A172 (cell line): Measurements from ENCODE around the gene SUPT5H. TPM values are rescaled to one million over a fixed set of nuclear protein-coding genes. Genes with fewer than 3 reads are reported as not detected.

ENCODE experiments used
- DNase-seq: peaks from one replicate; pipeline ENCODE4 v3.0.0-alpha.2; 2015; ENCODE audit warnings: low spot score
- total RNA-seq: library from RNA; depleted of rRNA; stranded (reverse); fragments of >200 nt; shearing (Covaris generic); gene quantifications from 2 replicates; pipeline ENCODE4 v1.2.3, GENCODE V29; 2014

The SUPT5H gene
- total RNA-seq, 1 experiment from 2014 or later = 101 TPM

- DNase-seq = peak; percentile 31
Measured at GRCh38 chr19:39409208-39410016, 36.0 kb upstream of the SUPT5H start.

GRCh38 chr19:39410017-39410830 lies 35.2 kb upstream of the SUPT5H start:
- DNase-seq = no peak

GRCh38 chr19:39410831-39411080 lies 34.6 kb upstream of the SUPT5H start:
- DNase-seq = no peak

- DNase-seq = no peak
Measured at GRCh38 chr19:39411081-39411831, 34.1 kb upstream of the SUPT5H start.

- peak; percentile 93 for DNase-seq
Measured at GRCh38 chr19:39411832-39412099, 33.6 kb upstream of the SUPT5H start.

- peak; percentile 99 for DNase-seq
Measured at GRCh38 chr19:39412100-39412866, 33.1 kb upstream of the SUPT5H start, which contains the start of gene PLEKHG2. TSS of gene PLEKHG2 (plus strand) at chr19:39412669. CDS start at chr19:39414087, 1,418 bp downstream.

GRCh38 chr19:39412867-39413271 lies 32.5 kb upstream of the SUPT5H start:
- no peak for DNase-seq

- DNase-seq = peak; percentile 31
Measured at GRCh38 chr19:39413272-39413910, 32.0 kb upstream of the SUPT5H start.

GRCh38 chr19:39413911-39414608 lies 31.3 kb upstream of the SUPT5H start:
- peak; percentile 35 for DNase-seq

- DNase-seq = no peak
Measured at GRCh38 chr19:39415111-39416046, 30.0 kb upstream of the SUPT5H start.

- no peak for DNase-seq
Measured at GRCh38 chr19:39416152-39417120, 28.9 kb upstream of the SUPT5H start.

GRCh38 chr19:39417463-39418181 lies 27.8 kb upstream of the SUPT5H start:
- DNase-seq = no peak

- DNase-seq = no peak
Measured at GRCh38 chr19:39419003-39419402, 26.4 kb upstream of the SUPT5H start.

GRCh38 chr19:39420769-39421168 lies 24.6 kb upstream of the SUPT5H start:
- DNase-seq = no peak

GRCh38 chr19:39422020-39422419 lies 23.4 kb upstream of the SUPT5H start:
- no peak for DNase-seq

- no peak for DNase-seq
Measured at GRCh38 chr19:39423258-39424086, 21.9 kb upstream of the SUPT5H start.

- DNase-seq = no peak
Measured at GRCh38 chr19:39424934-39425333, 20.4 kb upstream of the SUPT5H start.
